Lung (tissue), 12 donors: ENCODE results near the gene DRGX. TPM values are rescaled to one million over a fixed set of nuclear protein-coding genes. Genes with fewer than 3 reads are reported as not detected.

Source experiments
- ATAC-seq: fragments of 200-7000 bp; cut with Tn5 transposase; one replicate; pipeline ENCODE4 v1.9.1; 2020; ENCODE audit warnings: moderate number of reproducible peaks; ENCODE audit not compliant: insufficient read depth, low FRiP score
- DNase-seq, 3 donors: peaks; one replicate each; pipeline ENCODE4 v3.0.0-alpha.2; 2013 to 2017
- H3K27ac ChIP-seq, 2 donors: one replicate each; pipeline ENCODE4 v1.5.1; 2013; ENCODE audit warnings: mild to moderate bottlenecking in 2 of 2, moderate library complexity in 2 of 2, control low read depth in 1 of 2, inconsistent platforms in 1 of 2, low read depth in 1 of 2, low read length in 1 of 2
- H3K27me3 ChIP-seq, 3 donors: one replicate each; pipeline ENCODE4 v1.5.1; 2013; ENCODE audit warnings: low read length in 2 of 3; ENCODE audit not compliant: control insufficient read depth in 3 of 3, insufficient read depth in 3 of 3
- H3K36me3 ChIP-seq, 4 donors: one replicate each; pipeline ENCODE4 v1.5.1; 2013; ENCODE audit warnings: low read length in 4 of 4, mild to moderate bottlenecking in 1 of 4, moderate library complexity in 1 of 4; ENCODE audit not compliant: control insufficient read depth in 4 of 4, insufficient read depth in 4 of 4
- H3K4me1 ChIP-seq, 5 donors: one replicate each; pipeline ENCODE4 v1.5.1; 2013; ENCODE audit warnings: low read length in 5 of 5, mild to moderate bottlenecking in 2 of 5, moderate library complexity in 1 of 5; ENCODE audit not compliant: control insufficient read depth in 5 of 5, insufficient read depth in 5 of 5
- H3K4me3 ChIP-seq: one replicate; pipeline ENCODE4 v1.5.1; 2013; ENCODE audit warnings: mild to moderate bottlenecking, control low read depth, moderate library complexity
- H3K9ac ChIP-seq, 2 donors: one replicate each; pipeline ENCODE4 v1.5.1; 2013; ENCODE audit warnings: low read length in 2 of 2, control low read depth in 1 of 2; ENCODE audit not compliant: insufficient read depth in 1 of 2
- H3K9me3 ChIP-seq, 4 donors: one replicate each; pipeline ENCODE4 v1.5.1; 2013; ENCODE audit warnings: low read length in 3 of 4, mild to moderate bottlenecking in 1 of 4, moderate library complexity in 1 of 4; ENCODE audit not compliant: control insufficient read depth in 4 of 4, insufficient read depth in 3 of 4
- CTCF ChIP-seq: IDR thresholded peaks from 2 replicates; pipeline ENCODE4 v1.5.1; 2012; ENCODE audit warnings: mild to moderate bottlenecking; ENCODE audit errors: control extremely low read depth, extremely low read depth
- WGBS, 2 donors: extraction: QIAGEN DNeasy Blood & Tissue Kit; methylation state at CpG; one replicate each; pipeline ENCODE4 v1.1.7; 2013; 5-methylcytosine and 5-hydroxymethylcytosine counted together
- polyA plus RNA-seq, 2 donors: library from polyadenylated mRNA; stranded (reverse); fragments of 200-250 nt; gene quantifications; one replicate each; pipeline ENCODE4 v1.2.1, GENCODE V29; 2013
- total RNA-seq, 2 donors: library from RNA; depleted of rRNA in 1 of 2; stranded (reverse); fragments of >200 nt in 1 of 2; gene quantifications; one replicate each; pipeline ENCODE4 v1.2.1, GENCODE V29; 2014 to 2021
- donor health status: control.
- donor health status: control.
- donor health status: Bipolar disorder and iron deficiency.
- donor health status: healthy.
- donor health status: DM: yes; HTN: yes; CAD: no.

The DRGX gene
- total and polyA plus RNA-seq, 4 donors: 0.10 TPM; not detected in 3

GRCh38 chr10:49356181-49356580 lies 39.7 kb downstream of the DRGX start:
- 90 to 91% methylated on average over 4 of the region's 4 CpGs for WGBS, 2 donors
- Histone ChIP-seq H3K4me1 (peaks cover 0 to 10% (median 5%) of the 10 kb centered on the region in 5 donors), H3K36me3 (no peaks in the 10 kb centered on the region), H3K27ac (no peak overlapping the region), H3K27me3 (no peaks in the 10 kb centered on the region), H3K9ac (no peak overlapping the region), H3K4me3 (no peak overlapping the region), H3K9me3 (peaks cover 0 to 5% (median 0%) of the 10 kb centered on the region in 4 donors)
- no peak for TF ChIP-seq CTCF
- DNase-seq (no peak), ATAC-seq (no peak)

- WGBS, 2 donors: 90 to 95% methylated on average over 3 of the region's 3 CpGs
- Histone ChIP-seq H3K4me1 (peaks cover 0 to 5% (median 1%) of the 10 kb centered on the region in 5 donors), H3K4me3 (no peak overlapping the region), H3K27me3 (no peaks in the 10 kb centered on the region), H3K27ac (no peak overlapping the region), H3K36me3 (no peaks in the 10 kb centered on the region), H3K9ac (no peak overlapping the region), H3K9me3 (peaks cover 0 to 14% (median 0%) of the 10 kb centered on the region in 4 donors)
- no peak for TF ChIP-seq CTCF
- ATAC-seq (no peak), DNase-seq (no peak)
Measured at GRCh38 chr10:49355221-49355620, 40.7 kb downstream of the DRGX start.

- H3K4me1 ChIP-seq: no peaks in the 10 kb centered on the region
- H3K27me3 ChIP-seq: no peaks in the 10 kb centered on the region
- no peaks in the 10 kb centered on the region for H3K36me3 ChIP-seq
- no peak overlapping the region for H3K9ac ChIP-seq
- no peak for TF ChIP-seq CTCF
- ATAC-seq (no peak), DNase-seq (no peak)
- H3K27ac ChIP-seq: no peak overlapping the region
- whole genome bisulfite sequencing, 2 donors: 91 to 95% methylated on average over 3 of the region's 3 CpGs
- H3K9me3 ChIP-seq: peaks cover 0 to 20% (median 0%) of the 10 kb centered on the region in 4 donors
- H3K4me3 ChIP-seq: no peak overlapping the region
Measured at GRCh38 chr10:49354593-49354992, 41.3 kb downstream of the DRGX start.
